Smooth muscle cell (in vitro differentiated cells): ENCODE results near the gene AIFM3. TPM values are rescaled to one million over a fixed set of nuclear protein-coding genes. Genes with fewer than 3 reads are reported as not detected.

ENCODE experiments used
- DNase-seq: peaks from one replicate; lab custom pipeline; 2025; ENCODE audit not compliant: unreplicated experiment; lab: John Stamatoyannopoulos, UW
- H2AFZ ChIP-seq: fragments of 200-600 bp; sonication (generic); 2 replicates; pipeline ENCODE4 v1.6.0; 2016; ENCODE audit warnings: antibody characterized with exemption, low read depth, mild to moderate bottlenecking
- H3F3A ChIP-seq: fragments of 200-600 bp; sonication (generic); 2 replicates; pipeline ENCODE4 v1.6.0; 2017; ENCODE audit warnings: antibody characterized with exemption, low read depth
- H3K27ac ChIP-seq: fragments of 200-600 bp; sonication (generic); 2 replicates; pipeline ENCODE4 v1.5.1; 2016; ENCODE audit warnings: low read depth, mild to moderate bottlenecking
- H3K27me3 ChIP-seq: fragments of 200-600 bp; sonication (generic); 2 replicates; pipeline ENCODE4 v1.6.1; 2016; ENCODE audit warnings: low read depth, mild to moderate bottlenecking
- H3K36me3 ChIP-seq: fragments of 200-600 bp; sonication (generic); 2 replicates; pipeline ENCODE4 v1.5.1; 2016; ENCODE audit warnings: low read depth
- H3K4me1 ChIP-seq: fragments of 200-600 bp; sonication (generic); 2 replicates; pipeline ENCODE4 v1.5.1; 2016; ENCODE audit warnings: low read depth
- H3K4me2 ChIP-seq: fragments of 200-600 bp; sonication (generic); 2 replicates; pipeline ENCODE4 v1.6.0; 2016; ENCODE audit warnings: mild to moderate bottlenecking
- H3K4me3 ChIP-seq: fragments of 200-600 bp; sonication (generic); 2 replicates; pipeline ENCODE4 v1.5.1; 2016; ENCODE audit warnings: mild to moderate bottlenecking
- H3K79me2 ChIP-seq: fragments of 200-600 bp; sonication (generic); 2 replicates; pipeline ENCODE4 v1.6.0; 2016; ENCODE audit warnings: low read depth, mild to moderate bottlenecking
- H3K9ac ChIP-seq: fragments of 200-600 bp; sonication (generic); 2 replicates; pipeline ENCODE4 v1.6.0; 2016; ENCODE audit warnings: low read depth
- H3K9me3 ChIP-seq: fragments of 200-600 bp; sonication (generic); replicated peaks from 2 replicates; pipeline ENCODE4 v1.5.1; 2016; ENCODE audit warnings: low read depth
- H4K20me1 ChIP-seq: fragments of 200-600 bp; sonication (generic); 2 replicates; pipeline ENCODE4 v1.6.0; 2016; ENCODE audit warnings: low read depth
- CTCF ChIP-seq: fragments of 200-600 bp; sonication (generic); IDR thresholded peaks from 2 replicates; pipeline ENCODE4 v1.5.1; 2017; ENCODE audit warnings: borderline replicate concordance, mild to moderate bottlenecking, antibody characterized with exemption; ENCODE audit not compliant: insufficient read depth, poor library complexity, severe bottlenecking
- WGBS: methylation state at CpG from one replicate; pipeline ENCODE4 v1.1.7; 2016; ENCODE audit warnings: low lambda C conversion rate; 5-methylcytosine and 5-hydroxymethylcytosine counted together
- polyA plus RNA-seq: library from polyadenylated mRNA; unstranded; fragments of >200 nt; fragmentation: Nextera tagmentation; extraction: Ambion mirVana; gene quantifications from 2 replicates; pipeline ENCODE4 v1.2.1, GENCODE V29; 2016
- total RNA-seq: library from RNA; depleted of rRNA; stranded (reverse); fragments of >200 nt; gene quantifications from 2 replicates; pipeline ENCODE4 v1.2.3, GENCODE V29; 2014

AIFM3 gene
- total and polyA plus RNA-seq, 2 experiments from 2014 or later: 0.85 TPM; not detected in 1

DNA sequence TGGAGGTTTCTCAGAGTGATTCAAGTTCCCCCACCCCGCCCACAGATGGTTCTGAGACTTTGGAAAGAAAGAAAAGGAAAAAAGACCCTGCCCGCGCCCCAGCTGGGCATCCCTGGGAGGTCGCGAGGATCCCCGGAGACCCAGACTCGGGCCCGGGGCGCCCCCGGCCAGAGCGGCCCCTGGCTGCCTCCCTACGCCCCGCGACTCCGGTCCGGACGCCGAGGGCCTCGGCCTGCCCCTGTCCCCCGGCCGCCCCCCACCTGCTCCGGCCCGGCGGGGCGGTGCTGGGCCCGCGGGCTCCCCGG is 2.3 kb upstream of the AIFM3 start:
- H3K79me2 ChIP-seq: no peaks in the 10 kb centered on the region
- H3K4me1 ChIP-seq: peaks cover 12% of the 10 kb centered on the region
- H3K9me3 ChIP-seq: no peaks in the 10 kb centered on the region
- H2AFZ ChIP-seq: no peak overlapping the region
- no peaks in the 10 kb centered on the region for H3K36me3 ChIP-seq
- DNase-seq: no peak
- H4K20me1 ChIP-seq: no peaks in the 10 kb centered on the region
- H3K27me3 ChIP-seq: peaks cover 28% of the 10 kb centered on the region
- no peak overlapping the region for H3K27ac ChIP-seq
- no peak for TF ChIP-seq CTCF
- peak overlapping the region; percentile 85 for H3K4me2 ChIP-seq
- no peaks in the 10 kb centered on the region for H3F3A ChIP-seq
- no peak overlapping the region for H3K9ac ChIP-seq
- H3K4me3 ChIP-seq: peak overlapping the region; percentile 44
- 17% methylated on average over 12 of the region's 28 CpGs for WGBS

DNA sequence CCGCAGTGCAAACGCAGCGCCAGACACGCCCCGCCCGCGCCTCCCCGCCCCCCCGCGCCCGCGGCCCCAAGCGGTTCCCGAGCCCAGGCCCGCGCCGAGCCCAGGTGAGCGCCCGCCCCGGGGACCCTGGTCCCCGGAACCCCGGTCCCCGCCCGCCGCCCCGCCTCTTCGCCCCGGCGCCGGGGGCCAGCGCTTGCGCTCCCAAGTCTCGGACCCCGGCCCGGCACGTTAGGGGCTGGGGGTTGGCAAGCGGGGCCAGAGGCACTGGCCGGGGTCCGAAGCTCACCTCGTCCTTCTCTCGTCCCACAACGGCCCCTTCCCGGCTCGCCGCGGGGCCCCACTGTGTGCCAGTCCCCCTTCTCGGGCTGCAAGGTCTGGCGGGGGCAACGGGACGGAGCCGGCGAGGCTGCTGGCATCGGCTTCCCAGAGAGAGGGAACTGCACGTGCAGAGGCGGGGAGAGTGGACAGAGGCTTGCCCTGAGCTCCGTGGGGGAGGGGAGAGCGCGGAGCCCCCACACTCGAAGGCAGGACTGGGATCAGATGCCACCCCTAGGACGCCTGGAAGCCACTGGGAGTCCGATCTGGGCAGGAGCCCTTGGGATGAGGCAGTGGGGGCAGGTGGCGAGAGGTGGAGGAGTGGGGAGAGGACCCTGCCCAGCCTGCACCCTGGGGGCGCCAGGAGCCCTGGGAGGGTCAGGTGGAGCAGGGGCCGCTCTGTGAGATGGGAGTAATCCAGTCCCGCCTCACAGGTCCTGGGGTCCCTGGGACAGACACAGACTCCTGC is 1.8 kb upstream of the AIFM3 start:
- Histone ChIP-seq H3K27ac (no peak overlapping the region), H3F3A (no peaks in the 10 kb centered on the region), H3K79me2 (no peaks in the 10 kb centered on the region), H2AFZ (no peak overlapping the region), H3K4me3 (peak overlapping the region; percentile 44), H3K4me2 (peak overlapping the region; percentile 85), H3K27me3 (peaks cover 28% of the 10 kb centered on the region), H4K20me1 (no peaks in the 10 kb centered on the region), H3K9ac (no peak overlapping the region), H3K4me1 (peaks cover 12% of the 10 kb centered on the region), H3K36me3 (no peaks in the 10 kb centered on the region), H3K9me3 (no peaks in the 10 kb centered on the region)
- DNase-seq: no peak
- WGBS: 20% methylated on average over 28 of the region's 65 CpGs
- no peak for TF ChIP-seq CTCF

GRCh38 chr22:20965888-20966855 is 883 bp upstream of the AIFM3 start:
- no peak for TF ChIP-seq CTCF
- H3K9me3 ChIP-seq: no peaks in the 10 kb centered on the region
- H3K9ac ChIP-seq: no peak overlapping the region
- H3K4me3 ChIP-seq: no peak overlapping the region
- H3K27ac ChIP-seq: no peak overlapping the region
- peaks cover 28% of the 10 kb centered on the region for H3K27me3 ChIP-seq
- no peaks in the 10 kb centered on the region for H3K79me2 ChIP-seq
- no peak overlapping the region for H3K4me2 ChIP-seq
- no peaks in the 10 kb centered on the region for H3F3A ChIP-seq
- no peaks in the 10 kb centered on the region for H3K36me3 ChIP-seq
- no peak overlapping the region for H2AFZ ChIP-seq
- WGBS: 83% methylated on average over 13 of the region's 13 CpGs
- no peaks in the 10 kb centered on the region for H4K20me1 ChIP-seq
- no peak for DNase-seq
- H3K4me1 ChIP-seq: peaks cover 14% of the 10 kb centered on the region
